ENCODE data around the gene EHMT1. TPM values are rescaled to one million over a fixed set of nuclear protein-coding genes. Genes with fewer than 3 reads are reported as not detected.
A peak's percentile ranks its signal among the peaks of the same experiment; 100 is the strongest.
"Not testable (repeated sequence)": the region's sequence is repeated elsewhere in the genome, so short reads cannot be mapped to it uniquely, and the experiment has no call there.

The EHMT1 gene
- total RNA-seq, 2 experiments from 2014 or later, result 87.1 to 91.4 TPM

DNA sequence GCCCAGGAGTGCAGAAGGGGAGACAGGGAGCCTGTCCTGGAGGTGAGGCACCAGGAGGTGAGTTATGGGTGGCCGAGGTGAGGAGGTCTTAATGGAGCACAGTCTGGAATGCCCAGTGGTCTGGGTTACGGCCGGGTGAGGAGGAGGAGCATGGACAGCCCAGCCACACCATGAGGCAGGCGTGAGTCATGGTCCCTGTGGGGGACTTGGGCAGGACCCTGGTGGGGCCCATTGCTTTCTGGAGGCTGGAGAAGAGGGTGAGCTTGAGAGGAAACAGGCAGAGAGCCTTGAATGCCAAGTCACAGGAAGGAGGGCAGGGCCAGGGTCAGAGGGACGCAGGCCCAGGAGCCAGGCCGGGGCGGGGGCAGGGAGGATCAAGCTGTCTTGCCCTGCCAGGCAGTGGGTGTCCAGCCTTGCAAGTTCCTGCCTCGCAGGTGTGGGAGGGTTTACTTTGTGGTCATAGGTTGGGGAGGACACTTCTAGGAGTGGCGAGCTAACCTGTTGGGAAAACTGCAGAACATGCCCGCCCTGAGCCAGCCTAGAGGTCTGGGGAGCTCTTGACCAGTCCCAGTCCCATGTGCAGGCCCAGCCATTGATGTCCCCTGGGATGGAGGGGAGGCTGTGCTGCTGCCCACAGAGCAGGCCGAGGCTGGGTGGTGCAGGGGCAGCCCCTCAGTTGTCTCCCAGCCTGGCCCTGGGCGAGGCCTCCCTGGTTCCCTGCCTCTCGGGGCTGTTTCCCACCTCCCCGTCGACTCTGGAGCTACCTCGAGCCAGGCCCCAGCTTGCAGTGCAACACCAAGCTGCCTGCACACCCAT lies 261.6 kb downstream of the EHMT1 start:
- H3K27me3 Mint-ChIP-seq, result peaks cover 9% of the 10 kb centered on the region
- no peaks in the 10 kb centered on the region for H3K36me3 Mint-ChIP-seq (ENCODE audit: low read depth)
- H3K27ac Mint-ChIP-seq, result no peak overlapping the region
- no peak overlapping the region for H3K4me3 Mint-ChIP-seq
- peaks cover 2% of the 10 kb centered on the region for H3K4me1 Mint-ChIP-seq
- ChIA-PET CTCF (no interaction called here), POLR2A (no interaction called here)
- DNase-seq, result no peak
- H3K9me3 Mint-ChIP-seq, result no peaks in the 10 kb centered on the region

- no peaks in the 10 kb centered on the region for H3K36me3 Mint-ChIP-seq (ENCODE audit: low read depth)
- peaks cover 2% of the 10 kb centered on the region for H3K4me1 Mint-ChIP-seq
- H3K4me3 Mint-ChIP-seq, result no peak overlapping the region
- CTCF ChIA-PET, result no interaction called here
- POLR2A ChIA-PET, result no interaction called here
- H3K27ac Mint-ChIP-seq, result no peak overlapping the region
- H3K27me3 Mint-ChIP-seq, result peaks cover 6% of the 10 kb centered on the region
- H3K9me3 Mint-ChIP-seq, result no peaks in the 10 kb centered on the region
- DNase-seq, result no peak
Observed at GRCh38 chr9:137880976-137881530, 262.2 kb downstream of the EHMT1 start.

DNA sequence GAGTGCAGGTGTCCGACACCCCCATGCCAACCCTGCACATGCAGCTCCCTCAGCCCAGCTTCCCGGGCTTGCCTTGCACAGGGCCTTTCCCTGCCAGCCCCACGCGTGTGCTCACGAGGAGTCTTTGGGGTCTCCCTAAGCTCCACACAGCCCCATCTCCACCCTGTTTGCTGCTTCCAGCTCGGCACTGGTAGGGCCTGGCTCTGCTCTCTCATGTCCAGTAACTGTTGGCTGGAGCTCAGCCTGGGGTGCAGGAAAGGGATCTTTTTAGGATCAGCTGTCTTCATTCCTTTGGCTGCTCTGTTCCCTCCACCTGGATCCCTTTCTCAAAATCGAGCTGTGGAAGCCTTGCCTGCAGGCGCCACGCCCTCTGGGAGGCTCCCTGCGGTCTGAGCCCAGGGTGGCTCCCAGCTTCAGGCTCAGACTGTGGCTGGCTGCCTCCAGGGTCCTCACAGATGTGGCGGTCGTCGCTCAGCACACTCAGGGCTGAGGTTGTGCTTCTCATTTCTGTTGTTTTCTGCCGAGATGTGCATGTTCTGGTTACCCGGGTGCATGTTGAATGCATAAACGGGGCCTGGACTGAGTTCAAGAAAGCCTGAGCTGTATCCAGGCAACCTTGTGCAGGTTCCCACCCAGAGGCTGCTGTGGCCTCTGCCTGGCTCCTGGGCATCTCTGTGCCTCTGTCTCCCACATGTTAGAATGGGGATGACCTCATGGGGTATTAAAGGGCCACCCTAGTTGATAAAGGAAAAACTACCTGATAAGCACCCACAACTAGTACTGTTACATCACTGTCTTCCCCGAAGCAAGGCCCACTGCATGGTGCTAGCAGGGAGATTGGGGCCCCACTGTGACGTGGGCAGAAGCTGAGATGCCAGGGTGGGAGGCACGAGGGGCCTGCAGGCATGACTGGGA lies 263.0 kb downstream of the EHMT1 start:
- CTCF ChIA-PET, result no interaction called here
- POLR2A ChIA-PET, result no interaction called here

GRCh38 chr9:137882506-137882821 lies 263.7 kb downstream of the EHMT1 start:
- ChIA-PET CTCF (no interaction called here), POLR2A (no interaction called here)
- no peaks in the 10 kb centered on the region for H3K9me3 Mint-ChIP-seq
- no peak for DNase-seq
- H3K27ac Mint-ChIP-seq, result no peak overlapping the region
- H3K36me3 Mint-ChIP-seq (ENCODE audit: low read depth), result no peaks in the 10 kb centered on the region
- H3K4me1 Mint-ChIP-seq, result no peaks in the 10 kb centered on the region
- no peak overlapping the region for H3K4me3 Mint-ChIP-seq
- no peaks in the 10 kb centered on the region for H3K27me3 Mint-ChIP-seq

More for the DNA sequence above, 263.0 kb downstream of the EHMT1 start:
- DNase-seq, result no peak
- Mint-ChIP-seq H3K27me3 (no peaks in the 10 kb centered on the region), H3K27ac (no peak overlapping the region), H3K4me1 (no peaks in the 10 kb centered on the region), H3K36me3 (ENCODE audit: low read depth) (no peaks in the 10 kb centered on the region), H3K9me3 (no peaks in the 10 kb centered on the region), H3K4me3 (no peak overlapping the region)

- H3K27me3 Mint-ChIP-seq; CTCF ChIA-PET; POLR2A ChIA-PET; DNase-seq; H3K4me1 Mint-ChIP-seq; H3K36me3 Mint-ChIP-seq (ENCODE audit: low read depth); H3K27ac Mint-ChIP-seq; H3K4me3 Mint-ChIP-seq; H3K9me3 Mint-ChIP-seq: not testable (repeated sequence)
Observed at GRCh38 chr9:137883977-137884376, 265.2 kb downstream of the EHMT1 start.

- H3K9me3 Mint-ChIP-seq; CTCF ChIA-PET; H3K27ac Mint-ChIP-seq; H3K36me3 Mint-ChIP-seq (ENCODE audit: low read depth); H3K4me1 Mint-ChIP-seq; H3K27me3 Mint-ChIP-seq; POLR2A ChIA-PET; H3K4me3 Mint-ChIP-seq: not testable (repeated sequence)
- DNase-seq, result peak; percentile 31
Observed at GRCh38 chr9:137884547-137884946, 265.7 kb downstream of the EHMT1 start.

GRCh38 chr9:137885121-137885520 lies 266.3 kb downstream of the EHMT1 start:
- CTCF ChIA-PET; H3K4me3 Mint-ChIP-seq; H3K36me3 Mint-ChIP-seq (ENCODE audit: low read depth); H3K27me3 Mint-ChIP-seq; H3K27ac Mint-ChIP-seq; H3K9me3 Mint-ChIP-seq; DNase-seq; POLR2A ChIA-PET; H3K4me1 Mint-ChIP-seq: not testable (repeated sequence)

Other genes with a start within 250 kb of the EHMT1 start
- 10 to 100 TPM; 17.9 to 18.1 TPM for gene EXD3, start 195.8 kb upstream of the EHMT1 start, total RNA-seq
- gene NOXA1, start 195.6 kb upstream of the EHMT1 start, total RNA-seq, result under 1 TPM; 0.50 to 0.73 TPM
- not detected for gene ENTPD8, start 177.6 kb upstream of the EHMT1 start, total RNA-seq
- gene NSMF, start 159.7 kb upstream of the EHMT1 start, total RNA-seq, result 10 to 100 TPM; 29.0 to 31.9 TPM
- 1 to 10 TPM; 4.5 to 5.0 TPM for gene PNPLA7, start 68.6 kb upstream of the EHMT1 start, total RNA-seq
- 10 to 100 TPM; 51.6 to 52.6 TPM for gene MRPL41, start 67.1 kb upstream of the EHMT1 start, total RNA-seq
- gene DPH7, start 40.1 kb upstream of the EHMT1 start, total RNA-seq, result 10 to 100 TPM; 31.9 to 34.2 TPM
- 10 to 100 TPM; 24.0 to 25.4 TPM for gene ZMYND19, start 28.5 kb upstream of the EHMT1 start, total RNA-seq
- 10 to 100 TPM; 49.8 to 55.9 TPM for gene ARRDC1, start 13.3 kb upstream of the EHMT1 start, total RNA-seq

All from activated CD4-positive, alpha-beta memory T cell treated with anti-CD3 and anti-CD28 coated beads, Interleukin-2, amount 10 ng/mL, durations not matched to agents 7 days and 5 days (primary cell).